H9 (cell line): ENCODE measurements around the gene IZUMO1. TPM values are rescaled to one million over a fixed set of nuclear protein-coding genes. Genes with fewer than 3 reads are reported as not detected.

Source experiments
- DNase-seq: peaks from one replicate; pipeline ENCODE4 v3.0.0-alpha.2; 2017
- H2AFZ ChIP-seq: one replicate; pipeline ENCODE4 v1.6.1; 2013; ENCODE audit warnings: mild to moderate bottlenecking, low read length, control low read depth, moderate library complexity
- H2AK5ac ChIP-seq: 2 replicates; pipeline ENCODE4 v1.6.1; 2013; ENCODE audit warnings: low read length, control low read depth, mixed read lengths; ENCODE audit not compliant: insufficient read length
- H2BK120ac ChIP-seq: one replicate; pipeline ENCODE4 v1.6.1; 2013; ENCODE audit warnings: low read depth, mild to moderate bottlenecking, low read length, control low read depth, inconsistent platforms; ENCODE audit not compliant: poor library complexity, severe bottlenecking
- H2BK12ac ChIP-seq: 2 replicates; pipeline ENCODE4 v1.6.1; 2013; ENCODE audit warnings: low read length, control low read depth, mixed read lengths, low read depth; ENCODE audit not compliant: insufficient read length
- H2BK15ac ChIP-seq: 2 replicates; pipeline ENCODE4 v1.6.1; 2013; ENCODE audit warnings: low read depth, low read length, control low read depth
- H2BK20ac ChIP-seq: one replicate; pipeline ENCODE4 v1.6.1; 2013; ENCODE audit warnings: low read depth, mild to moderate bottlenecking, low read length, control low read depth, inconsistent platforms; ENCODE audit not compliant: poor library complexity, severe bottlenecking
- H2BK5ac ChIP-seq: 2 replicates; pipeline ENCODE4 v1.6.1; 2013; ENCODE audit warnings: low read length, control low read depth, mixed read lengths; ENCODE audit not compliant: insufficient read length
- H3K14ac ChIP-seq: 2 replicates; pipeline ENCODE4 v1.6.1; 2013; ENCODE audit warnings: low read length, control low read depth; ENCODE audit not compliant: insufficient read depth
- H3K18ac ChIP-seq: 2 replicates; pipeline ENCODE4 v1.6.1; 2013; ENCODE audit warnings: low read depth, mild to moderate bottlenecking, mixed read lengths, low read length, control low read depth; ENCODE audit not compliant: insufficient read length
- H3K23ac ChIP-seq: 2 replicates; pipeline ENCODE4 v1.6.1; 2013; ENCODE audit warnings: low read length, control low read depth, mixed read lengths, low read depth; ENCODE audit not compliant: insufficient read length
- H3K23me2 ChIP-seq: 2 replicates; pipeline ENCODE4 v1.6.1; 2013; ENCODE audit warnings: low read depth, mild to moderate bottlenecking, mixed read lengths, low read length, control low read depth; ENCODE audit not compliant: insufficient read length, poor library complexity, severe bottlenecking
- H3K27ac ChIP-seq: 2 replicates; pipeline ENCODE4 v1.5.1; 2013; ENCODE audit warnings: low read length, control low read depth, mixed read lengths, low read depth; ENCODE audit not compliant: insufficient read length
- H3K27me3 ChIP-seq: 2 replicates; pipeline ENCODE4 v1.6.1; 2013; ENCODE audit warnings: low read length, control low read depth, inconsistent platforms; ENCODE audit not compliant: insufficient read depth
- H3K4ac ChIP-seq: 2 replicates; pipeline ENCODE4 v1.6.1; 2013; ENCODE audit warnings: low read depth, mild to moderate bottlenecking, control low read depth, inconsistent platforms, low read length, moderate library complexity
- H3K4me1 ChIP-seq: 2 replicates; pipeline ENCODE4 v1.6.1; 2013; ENCODE audit warnings: low read length, control low read depth, inconsistent platforms; ENCODE audit not compliant: insufficient read depth
- H3K4me2 ChIP-seq: 2 replicates; pipeline ENCODE4 v1.6.1; 2013; ENCODE audit warnings: low read length, control low read depth, mixed read lengths; ENCODE audit not compliant: insufficient read length, insufficient read depth
- H3K56ac ChIP-seq: 2 replicates; pipeline ENCODE4 v1.6.1; 2013; ENCODE audit warnings: low read depth, mild to moderate bottlenecking, mixed read lengths, low read length, control low read depth; ENCODE audit not compliant: insufficient read length
- H3K79me1 ChIP-seq: 2 replicates; pipeline ENCODE4 v1.6.1; 2013; ENCODE audit warnings: low read depth, mild to moderate bottlenecking, moderate library complexity, low read length, control low read depth, inconsistent platforms; ENCODE audit not compliant: insufficient read depth, poor library complexity, severe bottlenecking
- H3K79me2 ChIP-seq: 2 replicates; pipeline ENCODE4 v1.6.1; 2013; ENCODE audit warnings: low read length, control low read depth, inconsistent platforms; ENCODE audit not compliant: insufficient read depth
- H3K9ac ChIP-seq: 2 replicates; pipeline ENCODE4 v1.6.1; 2013; ENCODE audit warnings: low read length, control low read depth, mixed read lengths; ENCODE audit not compliant: insufficient read length; ENCODE audit errors: extremely low read depth
- H3K9me3 ChIP-seq: one replicate; pipeline ENCODE4 v1.6.1; 2013; ENCODE audit warnings: low read depth, low read length, inconsistent platforms; ENCODE audit not compliant: control insufficient read depth
- H3T11ph ChIP-seq: one replicate; pipeline ENCODE4 v1.6.1; 2013; ENCODE audit warnings: mild to moderate bottlenecking, low read length, control low read depth, inconsistent platforms
- H4K20me1 ChIP-seq: one replicate; pipeline ENCODE4 v1.6.1; 2013; ENCODE audit not compliant: control insufficient read depth, insufficient read length, insufficient read depth
- H4K5ac ChIP-seq: 2 replicates; pipeline ENCODE4 v1.6.1; 2013; ENCODE audit warnings: low read depth, mild to moderate bottlenecking, mixed read lengths, low read length, control low read depth; ENCODE audit not compliant: insufficient read length
- H4K8ac ChIP-seq: replicated peaks from 2 replicates; pipeline ENCODE4 v1.6.1; 2013; ENCODE audit warnings: low read length, control low read depth, mixed read lengths, low read depth; ENCODE audit not compliant: insufficient read length
- H4K91ac ChIP-seq: 2 replicates; pipeline ENCODE4 v1.6.1; 2013; ENCODE audit warnings: low read depth, mild to moderate bottlenecking, moderate library complexity, mixed read lengths, low read length, control low read depth; ENCODE audit not compliant: insufficient read length
- H3K27ac Mint-ChIP-seq, 3 experiments: 2 replicates in 2 of 3; 3 replicates in 1 of 3; pipeline ENCODE4 v1.8.0; 2020 to 2021; ENCODE audit warnings: mixed read lengths in 3 of 3, mild to moderate bottlenecking in 1 of 3, moderate library complexity in 1 of 3
- H3K27me3 Mint-ChIP-seq: 2 replicates; pipeline ENCODE4 v1.8.0; 2021; ENCODE audit warnings: low read depth, mild to moderate bottlenecking, moderate library complexity, mixed read lengths
- H3K36me3 Mint-ChIP-seq, 3 experiments: 2 replicates in 2 of 3; 3 replicates in 1 of 3; pipeline ENCODE4 v1.8.0; 2020 to 2021; ENCODE audit warnings: low read depth in 3 of 3, mixed read lengths in 3 of 3; ENCODE audit not compliant: insufficient read depth in 1 of 3
- H3K4me1 Mint-ChIP-seq, 2 experiments: 2 replicates each; pipeline ENCODE4 v1.8.0; 2020; ENCODE audit warnings: mixed read lengths in 2 of 2
- H3K4me3 Mint-ChIP-seq, 2 experiments: 2 replicates in 1 of 2; 3 replicates in 1 of 2; pipeline ENCODE4 v1.8.0; 2020 to 2021; ENCODE audit warnings: mild to moderate bottlenecking in 2 of 2, mixed read lengths in 2 of 2, moderate library complexity in 1 of 2
- H3K9me3 Mint-ChIP-seq, 2 experiments: 2 replicates in 1 of 2; 3 replicates in 1 of 2; pipeline ENCODE4 v1.8.0; 2020; ENCODE audit warnings: mild to moderate bottlenecking in 2 of 2, mixed read lengths in 2 of 2, moderate library complexity in 1 of 2
- CTCF ChIP-seq: fragments of 200-600 bp; sonication (generic); conservative IDR thresholded peaks from 3 replicates; pipeline ENCODE4 v1.8.0; 2021; ENCODE audit warnings: antibody characterized with exemption, mild to moderate bottlenecking
- WGBS: extraction: QIAGEN DNeasy Blood & Tissue Kit; methylation state at CpG from one replicate; pipeline ENCODE4 v1.1.7; 2013; ENCODE audit warnings: missing lambda C conversion rate, low lambda C conversion rate, mixed read lengths; ENCODE audit not compliant: insufficient read length; ENCODE audit errors: extremely low coverage; 5-methylcytosine and 5-hydroxymethylcytosine counted together
- total RNA-seq: library from RNA; stranded (reverse); gene quantifications from 2 replicates; pipeline ENCODE4 v1.2.1, GENCODE V29; 2021

Gene IZUMO1
- total RNA-seq, 1 experiment from 2014 or later = 3.7 TPM

- no peak overlapping the region for H3K9ac ChIP-seq
- Mint-ChIP-seq H3K36me3 (no peaks in the 10 kb centered on the region), H3K4me3 (peak overlapping the region; percentile 35 to 74; a peak in 4 of 5 replicates), H3K27me3 (peaks cover 21% of the 10 kb centered on the region), H3K27ac (peak overlapping the region; percentile 18 to 76 (median 18); a peak in 2 of 7 replicates), H3K9me3 (no peaks in the 10 kb centered on the region), H3K4me1 (peaks cover 32 to 58% of the 10 kb centered on the region in 2 experiments)
- H3K79me1 ChIP-seq = no peaks in the 10 kb centered on the region
- H3K56ac ChIP-seq = no peak overlapping the region
- no peak overlapping the region for H3T11ph ChIP-seq
- no peak overlapping the region for H2BK15ac ChIP-seq
- H4K8ac ChIP-seq = no peak overlapping the region
- H2BK20ac ChIP-seq = no peak overlapping the region
- no peak overlapping the region for H2AFZ ChIP-seq
- no peak overlapping the region for H3K23ac ChIP-seq
- no peak overlapping the region for H3K27ac ChIP-seq
- DNase-seq = peak; percentile 78
- WGBS = no CpG with 5 or more reads among the region's 35 CpGs
- TF ChIP-seq CTCF = no peak
- peaks cover 6% of the 10 kb centered on the region for H3K23me2 ChIP-seq
- no peak overlapping the region for H3K14ac ChIP-seq
- H3K4ac ChIP-seq = no peak overlapping the region
- H3K9me3 ChIP-seq = no peaks in the 10 kb centered on the region
- H4K91ac ChIP-seq = no peak overlapping the region
- H4K5ac ChIP-seq = no peak overlapping the region
- no peak overlapping the region for H2BK12ac ChIP-seq
- no peaks in the 10 kb centered on the region; the same call in 1 of the 2 replicates for H3K27me3 ChIP-seq
- H3K4me1 ChIP-seq = no peaks in the 10 kb centered on the region; the same call in 1 of the 2 replicates
- H2BK5ac ChIP-seq = no peak overlapping the region
- no peak overlapping the region for H2AK5ac ChIP-seq
- no peaks in the 10 kb centered on the region for H3K79me2 ChIP-seq
- H4K20me1 ChIP-seq = no peaks in the 10 kb centered on the region
- H3K18ac ChIP-seq = no peak overlapping the region
- H2BK120ac ChIP-seq = no peak overlapping the region
- peak overlapping the region; percentile 54 for H3K4me2 ChIP-seq
Observed at GRCh38 chr19:48741129-48741999, 5.3 kb downstream of the IZUMO1 start.
